Lower lobe of right lung (tissue), 2 donors: ENCODE measurements around the gene SLC39A12. TPM values are rescaled to one million over a fixed set of nuclear protein-coding genes. Genes with fewer than 3 reads are reported as not detected.

ENCODE experiments used
- ATAC-seq, 2 donors: fragments of 200-7000 bp; cut with Tn5 transposase; one replicate each; pipeline ENCODE4 v1.9.1; 2020 to 2022; ENCODE audit warnings: mild to moderate bottlenecking in 2 of 2, moderate library complexity in 2 of 2
- DNase-seq: peaks from one replicate; pipeline ENCODE4 v3.0.0-alpha.2; 2020
- H3K27ac ChIP-seq: fragments of 200-600 bp; one replicate; pipeline ENCODE4 v1.8.0; 2022
- H3K27me3 ChIP-seq: fragments of 200-600 bp; one replicate; pipeline ENCODE4 v1.8.0; 2022; ENCODE audit warnings: low read depth
- H3K36me3 ChIP-seq: fragments of 200-600 bp; one replicate; pipeline ENCODE4 v1.8.0; 2022; ENCODE audit warnings: mild to moderate bottlenecking
- H3K4me1 ChIP-seq: fragments of 200-600 bp; one replicate; pipeline ENCODE4 v1.8.0; 2022
- H3K4me3 ChIP-seq: fragments of 200-600 bp; one replicate; pipeline ENCODE4 v1.8.0; 2022; ENCODE audit warnings: mild to moderate bottlenecking
- H3K9me3 ChIP-seq: fragments of 200-600 bp; one replicate; pipeline ENCODE4 v1.8.0; 2022
- intact Hi-C: fragments of 100-400 bp; cut with DNase I; formaldehyde crosslinking; loops from one replicate; pipeline ENCODE4 v1.11.0; 2022
- total RNA-seq: library from RNA; stranded (reverse); fragmentation: NEBNext Ultra II Directional; extraction: Animal tissue kit (Norgen Biotek cat#: 25700); gene quantifications from one replicate; pipeline ENCODE4 v1.2.1, GENCODE V29; 2021
- TF ChIP-seq, protein P1 (sequence below): fragments of 200-600 bp; IDR thresholded peaks from one replicate; pipeline ENCODE4 v1.8.0; 2022; ENCODE audit warnings: antibody characterized with exemption, mild to moderate bottlenecking
- donor health status: DM: no; HTN: yes; CAD: no; lungs with severe emphysema.

The SLC39A12 gene
- total RNA-seq, 1 donor from 2014 or later, result 0.41 TPM

DNA sequence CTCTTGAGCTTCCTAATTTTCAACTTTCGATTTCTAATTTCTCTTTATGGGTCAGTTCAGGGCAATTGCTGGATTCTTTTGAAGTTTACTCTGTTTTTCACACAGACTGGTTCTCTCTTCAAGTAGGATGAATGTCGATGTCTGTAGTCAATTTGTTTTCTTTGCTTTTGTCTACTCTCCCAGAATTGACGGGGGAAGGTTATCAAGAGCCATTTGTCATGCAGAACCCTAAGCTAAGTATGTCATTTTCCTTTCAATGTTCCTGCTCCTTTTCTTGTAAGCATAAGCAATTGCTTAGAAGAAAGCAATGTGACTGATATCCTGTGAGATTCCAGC lies 53.7 kb downstream of the SLC39A12 start:
- intact Hi-C loops, result no loop called here

DNA sequence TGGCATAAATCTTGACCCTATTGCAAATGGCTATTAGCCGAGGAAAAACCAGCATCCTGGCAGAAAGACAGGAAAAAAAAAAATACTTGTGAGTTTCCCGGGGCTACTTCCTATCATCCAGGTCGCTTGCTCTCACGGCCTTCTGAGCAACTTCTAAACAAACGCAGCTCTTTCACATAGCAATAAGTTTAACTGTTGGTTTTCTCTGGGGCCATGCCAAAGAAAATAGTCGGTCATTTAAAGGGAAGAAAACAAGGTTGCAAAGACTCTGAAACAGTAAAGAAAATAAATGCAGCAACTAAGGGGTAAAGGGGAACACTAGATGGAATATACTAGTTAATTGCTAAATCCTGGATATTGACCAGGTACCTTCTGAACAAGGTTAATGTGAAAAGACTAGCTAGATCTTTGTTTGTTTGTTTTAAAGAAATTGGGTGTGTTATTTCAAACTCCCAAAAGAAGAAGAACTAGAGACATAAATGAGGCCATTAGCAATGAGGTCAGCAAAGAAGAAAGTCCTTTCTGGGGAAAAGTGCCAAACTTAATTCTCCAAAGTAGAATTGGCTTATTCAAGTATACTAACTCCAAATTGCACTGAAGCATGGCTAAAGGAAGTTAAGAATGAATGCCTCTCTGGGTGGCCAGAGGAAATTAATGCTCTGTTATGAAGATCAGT lies 54.2 kb downstream of the SLC39A12 start:
- no peak overlapping the region for H3K4me3 ChIP-seq
- no peak overlapping the region for H3K27ac ChIP-seq
- TF ChIP-seq, protein P1, sequence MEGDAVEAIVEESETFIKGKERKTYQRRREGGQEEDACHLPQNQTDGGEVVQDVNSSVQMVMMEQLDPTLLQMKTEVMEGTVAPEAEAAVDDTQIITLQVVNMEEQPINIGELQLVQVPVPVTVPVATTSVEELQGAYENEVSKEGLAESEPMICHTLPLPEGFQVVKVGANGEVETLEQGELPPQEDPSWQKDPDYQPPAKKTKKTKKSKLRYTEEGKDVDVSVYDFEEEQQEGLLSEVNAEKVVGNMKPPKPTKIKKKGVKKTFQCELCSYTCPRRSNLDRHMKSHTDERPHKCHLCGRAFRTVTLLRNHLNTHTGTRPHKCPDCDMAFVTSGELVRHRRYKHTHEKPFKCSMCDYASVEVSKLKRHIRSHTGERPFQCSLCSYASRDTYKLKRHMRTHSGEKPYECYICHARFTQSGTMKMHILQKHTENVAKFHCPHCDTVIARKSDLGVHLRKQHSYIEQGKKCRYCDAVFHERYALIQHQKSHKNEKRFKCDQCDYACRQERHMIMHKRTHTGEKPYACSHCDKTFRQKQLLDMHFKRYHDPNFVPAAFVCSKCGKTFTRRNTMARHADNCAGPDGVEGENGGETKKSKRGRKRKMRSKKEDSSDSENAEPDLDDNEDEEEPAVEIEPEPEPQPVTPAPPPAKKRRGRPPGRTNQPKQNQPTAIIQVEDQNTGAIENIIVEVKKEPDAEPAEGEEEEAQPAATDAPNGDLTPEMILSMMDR, result no peak
- H3K27me3 ChIP-seq, result no peaks in the 10 kb centered on the region
- DNase-seq (no peak), ATAC-seq (no peak)
- H3K4me1 ChIP-seq, result peaks cover 4% of the 10 kb centered on the region
- intact Hi-C loops, result no loop called here
- no peaks in the 10 kb centered on the region for H3K36me3 ChIP-seq
- no peaks in the 10 kb centered on the region for H3K9me3 ChIP-seq

More for the DNA sequence above, 53.7 kb downstream of the SLC39A12 start:
- H3K4me3 ChIP-seq, result no peak overlapping the region
- ATAC-seq (no peak), DNase-seq (no peak)
- H3K27me3 ChIP-seq, result no peaks in the 10 kb centered on the region
- no peak overlapping the region for H3K27ac ChIP-seq
- H3K4me1 ChIP-seq, result peaks cover 4% of the 10 kb centered on the region
- H3K9me3 ChIP-seq, result no peaks in the 10 kb centered on the region
- H3K36me3 ChIP-seq, result no peaks in the 10 kb centered on the region
- TF ChIP-seq, protein P1, result no peak

DNA sequence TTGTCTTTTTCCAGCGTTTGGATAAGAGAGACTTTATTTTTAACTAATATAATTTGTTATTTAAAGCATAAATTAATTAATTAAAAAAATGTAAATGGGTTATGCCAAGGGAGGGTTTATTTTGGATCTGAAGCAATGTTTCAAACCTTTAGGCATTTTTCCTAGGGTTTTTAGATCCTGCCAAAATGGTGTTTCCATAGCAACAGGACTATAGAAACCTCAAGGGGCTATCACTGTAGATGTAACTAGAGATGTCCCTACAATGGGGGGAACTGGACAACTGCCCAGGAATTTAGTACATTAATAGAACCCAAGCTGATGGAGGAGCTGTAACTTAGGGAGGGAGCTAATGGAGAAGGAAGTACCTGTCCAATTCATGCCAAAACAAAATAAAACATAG lies 57.3 kb downstream of the SLC39A12 start:
- Histone ChIP-seq H3K27me3 (no peaks in the 10 kb centered on the region), H3K9me3 (no peaks in the 10 kb centered on the region), H3K36me3 (no peaks in the 10 kb centered on the region), H3K27ac (no peak overlapping the region), H3K4me3 (no peak overlapping the region), H3K4me1 (peaks cover 4% of the 10 kb centered on the region)
- intact Hi-C loops, result no loop called here
- ATAC-seq, result no peak
- no peak for DNase-seq
- TF ChIP-seq, protein P1, result no peak

DNA sequence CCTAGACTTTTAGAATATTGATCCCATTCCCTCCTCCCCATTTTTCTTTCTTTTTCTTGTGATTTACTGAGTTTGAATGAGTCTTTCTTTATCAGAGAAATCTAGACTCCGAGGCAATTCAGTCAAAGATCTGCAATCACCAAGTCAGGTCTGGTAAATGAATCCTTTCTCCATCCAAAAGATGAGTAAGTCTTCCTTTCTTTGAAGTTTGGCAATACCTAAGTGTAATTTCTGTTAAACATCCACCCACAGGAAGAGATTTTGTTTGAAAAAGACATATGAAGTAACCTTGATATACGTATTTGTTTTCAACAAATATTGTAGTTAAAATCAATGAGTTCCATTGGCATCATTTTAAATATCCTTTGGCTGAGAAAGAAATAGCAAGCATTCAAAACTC lies 58.3 kb downstream of the SLC39A12 start:
- no peak overlapping the region for H3K27ac ChIP-seq
- peaks cover 4% of the 10 kb centered on the region for H3K4me1 ChIP-seq
- ATAC-seq (no peak), DNase-seq (no peak)
- no peaks in the 10 kb centered on the region for H3K36me3 ChIP-seq
- no peaks in the 10 kb centered on the region for H3K27me3 ChIP-seq
- H3K4me3 ChIP-seq, result no peak overlapping the region
- intact Hi-C loops, result no loop called here
- TF ChIP-seq, protein P1, result no peak
- H3K9me3 ChIP-seq, result no peaks in the 10 kb centered on the region

DNA sequence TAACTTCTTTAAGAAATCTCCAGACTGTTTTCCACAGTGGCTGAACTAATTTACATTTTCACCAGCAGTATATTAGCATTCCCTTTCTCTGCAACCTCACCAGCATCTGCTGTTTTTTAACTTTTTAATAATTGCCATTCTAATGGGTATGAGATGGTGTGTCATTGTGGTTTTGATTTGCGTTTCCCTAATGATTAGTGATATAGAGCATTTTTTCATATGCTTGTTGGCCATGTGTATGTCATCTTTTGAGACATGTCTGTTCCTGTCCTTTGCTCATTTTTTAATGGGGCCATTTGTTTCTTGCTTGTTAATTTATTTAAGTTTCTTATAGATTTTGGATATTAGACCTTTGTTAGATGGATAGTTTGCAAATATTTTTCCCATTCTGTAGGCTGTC lies 68.8 kb downstream of the SLC39A12 start:
- H3K9me3 ChIP-seq, result peaks cover 8% of the 10 kb centered on the region

More for the DNA sequence above, 68.8 kb downstream of the SLC39A12 start:
- ATAC-seq (no peak), DNase-seq (no peak)
- H3K27ac ChIP-seq, result no peak overlapping the region
- H3K27me3 ChIP-seq, result no peaks in the 10 kb centered on the region
- H3K36me3 ChIP-seq, result no peaks in the 10 kb centered on the region
- H3K4me3 ChIP-seq, result no peak overlapping the region
- no peaks in the 10 kb centered on the region for H3K4me1 ChIP-seq
- TF ChIP-seq, protein P1, result no peak
- intact Hi-C loops, result no loop called here
